CD4-positive, alpha-beta T cell treated with Interleukin-17A for 4 hours (primary cell): ENCODE results near the gene TNFRSF1B.
A peak's percentile ranks its signal among the peaks of the same experiment; 100 is the strongest.

Source experiments
- DNase-seq: peaks from one replicate; pipeline ENCODE4 v3.0.0-alpha.2; 2020; ENCODE audit warnings: mixed read lengths

The TNFRSF1B gene

GRCh38 chr1:12176298-12177118, 9.7 kb downstream of the TNFRSF1B start:
- DNase-seq, result peak; percentile 2

- peak; percentile 50 for DNase-seq
Measured at GRCh38 chr1:12177156-12177998, 10.6 kb downstream of the TNFRSF1B start.

- peak; percentile 99 for DNase-seq
Measured at GRCh38 chr1:12177999-12178441, 11.2 kb downstream of the TNFRSF1B start.

- DNase-seq, result peak; percentile 59
Measured at GRCh38 chr1:12178511-12178910, 11.7 kb downstream of the TNFRSF1B start.

- DNase-seq, result peak; percentile 91
Measured at GRCh38 chr1:12179111-12179519, 12.3 kb downstream of the TNFRSF1B start.

- no peak for DNase-seq
Measured at GRCh38 chr1:12179676-12180075, 12.9 kb downstream of the TNFRSF1B start.

GRCh38 chr1:12180315-12180714, 13.5 kb downstream of the TNFRSF1B start:
- no peak for DNase-seq

GRCh38 chr1:12180903-12181302, 14.1 kb downstream of the TNFRSF1B start:
- DNase-seq, result no peak

- no peak for DNase-seq
Measured at GRCh38 chr1:12181568-12181967, 14.8 kb downstream of the TNFRSF1B start.

GRCh38 chr1:12182410-12182984, 15.7 kb downstream of the TNFRSF1B start:
- DNase-seq, result no peak

- no peak for DNase-seq
Measured at GRCh38 chr1:12183095-12183794, 16.5 kb downstream of the TNFRSF1B start.

- no peak for DNase-seq
Measured at GRCh38 chr1:12184008-12184681, 17.4 kb downstream of the TNFRSF1B start.

GRCh38 chr1:12185036-12185917, 18.5 kb downstream of the TNFRSF1B start:
- DNase-seq, result no peak

GRCh38 chr1:12185918-12186678, 19.3 kb downstream of the TNFRSF1B start:
- DNase-seq, result no peak

- DNase-seq, result no peak
Measured at GRCh38 chr1:12186679-12186985, 19.8 kb downstream of the TNFRSF1B start.

GRCh38 chr1:12188115-12188514, 21.3 kb downstream of the TNFRSF1B start:
- no peak for DNase-seq

- no peak for DNase-seq
Measured at GRCh38 chr1:12188657-12189327, 22.0 kb downstream of the TNFRSF1B start.

GRCh38 chr1:12189328-12189682, 22.5 kb downstream of the TNFRSF1B start:
- DNase-seq, result no peak

- DNase-seq, result no peak
Measured at GRCh38 chr1:12191242-12192032, 24.6 kb downstream of the TNFRSF1B start.
